H1 (cell line): ENCODE data around the gene PRMT3. TPM values are rescaled to one million over a fixed set of nuclear protein-coding genes. Genes with fewer than 3 reads are reported as not detected.

Experiments
- JUN ChIP-seq: IDR thresholded peaks from 2 replicates; pipeline ENCODE4 v1.6.1; 2011; ENCODE audit warnings: low read depth, mild to moderate bottlenecking, improper control_type of control experiment, low read length
- KDM1A ChIP-seq: fragments of 200-600, 300-600 bp; sonication (generic); IDR thresholded peaks from 2 replicates; pipeline ENCODE4 v1.7.1; 2016; ENCODE audit warnings: mild to moderate bottlenecking, low read length, borderline replicate concordance
- RAD21 ChIP-seq, 2 experiments: IDR thresholded peaks in 1 of 2; conservative IDR thresholded peaks in 1 of 2; 2 replicates each; pipeline ENCODE4 v1.6.1; 2011; ENCODE audit warnings: low read depth in 2 of 2, low read length in 2 of 2, improper control_type of control experiment in 1 of 2, inconsistent platforms in 1 of 2, mild to moderate bottlenecking in 1 of 2, moderate library complexity in 1 of 2
- RBBP5 ChIP-seq: IDR thresholded peaks from 2 replicates; pipeline ENCODE4 v1.7.1; 2012; ENCODE audit warnings: low read depth, mild to moderate bottlenecking, inconsistent platforms, low read length, moderate library complexity, borderline replicate concordance
- SP4 ChIP-seq: IDR thresholded peaks from 2 replicates; pipeline ENCODE4 v1.6.1; 2012; ENCODE audit warnings: low read length, inconsistent platforms
- polyA plus RNA-seq, 7 experiments: library from polyadenylated mRNA; depleted of rRNA in 3 of 7; stranded (reverse) in 5 of 7; unstranded in 2 of 7; fragments of >200 nt in 5 of 7; fragments of 200-250 nt in 2 of 7; gene quantifications; 1 replicate in 5 of 7; 2 replicates in 1 of 7; 4 replicates in 1 of 7; pipeline versions ENCODE4 v1.2.1 to v1.2.3, GENCODE V29; 2011 to 2013; ENCODE audit warnings: missing spikeins in 2 of 7, mixed read lengths in 2 of 7
- total RNA-seq: library from RNA; stranded (reverse); fragmentation: NEBNext Ultra II Directional; extraction: Animal tissue kit (Norgen Biotek cat#: 25700); gene quantifications from 2 replicates; pipeline ENCODE4 v1.2.1, GENCODE V29; 2021
- TF ChIP-seq, protein P1 (sequence below): fragments of 300-600 bp; sonication (generic); IDR thresholded peaks from 2 replicates; pipeline ENCODE4 v1.7.1; 2012; ENCODE audit warnings: low read length, moderate library complexity, mild to moderate bottlenecking, inconsistent platforms; ENCODE audit not compliant: insufficient replicate concordance

Gene PRMT3
- total and polyA plus RNA-seq, 2 of the 8 experiments (the other 6 are each of a cell fraction or from before 2014, with no cell fraction given) = 11.2 to 26.5 TPM

DNA sequence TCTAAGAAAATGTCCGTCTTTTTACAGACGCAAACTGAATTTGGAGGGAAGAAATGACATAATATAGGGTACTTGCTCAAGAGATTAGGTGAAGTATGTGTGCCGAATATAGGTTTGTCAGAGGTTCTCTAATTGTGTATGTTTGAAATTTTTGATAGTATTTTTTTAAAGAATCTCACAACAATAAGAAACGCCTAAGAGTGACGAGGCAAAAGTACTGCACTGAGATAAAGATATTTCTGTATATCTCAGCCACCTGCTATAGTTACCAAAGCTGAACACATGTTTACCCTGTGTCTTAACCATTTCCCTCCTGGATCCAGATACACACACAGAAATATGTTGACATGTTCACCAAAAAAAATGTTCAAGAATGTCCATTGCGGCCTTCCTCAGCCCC lies 92.0 kb downstream of the PRMT3 start (continued):
- TF ChIP-seq, protein P1, sequence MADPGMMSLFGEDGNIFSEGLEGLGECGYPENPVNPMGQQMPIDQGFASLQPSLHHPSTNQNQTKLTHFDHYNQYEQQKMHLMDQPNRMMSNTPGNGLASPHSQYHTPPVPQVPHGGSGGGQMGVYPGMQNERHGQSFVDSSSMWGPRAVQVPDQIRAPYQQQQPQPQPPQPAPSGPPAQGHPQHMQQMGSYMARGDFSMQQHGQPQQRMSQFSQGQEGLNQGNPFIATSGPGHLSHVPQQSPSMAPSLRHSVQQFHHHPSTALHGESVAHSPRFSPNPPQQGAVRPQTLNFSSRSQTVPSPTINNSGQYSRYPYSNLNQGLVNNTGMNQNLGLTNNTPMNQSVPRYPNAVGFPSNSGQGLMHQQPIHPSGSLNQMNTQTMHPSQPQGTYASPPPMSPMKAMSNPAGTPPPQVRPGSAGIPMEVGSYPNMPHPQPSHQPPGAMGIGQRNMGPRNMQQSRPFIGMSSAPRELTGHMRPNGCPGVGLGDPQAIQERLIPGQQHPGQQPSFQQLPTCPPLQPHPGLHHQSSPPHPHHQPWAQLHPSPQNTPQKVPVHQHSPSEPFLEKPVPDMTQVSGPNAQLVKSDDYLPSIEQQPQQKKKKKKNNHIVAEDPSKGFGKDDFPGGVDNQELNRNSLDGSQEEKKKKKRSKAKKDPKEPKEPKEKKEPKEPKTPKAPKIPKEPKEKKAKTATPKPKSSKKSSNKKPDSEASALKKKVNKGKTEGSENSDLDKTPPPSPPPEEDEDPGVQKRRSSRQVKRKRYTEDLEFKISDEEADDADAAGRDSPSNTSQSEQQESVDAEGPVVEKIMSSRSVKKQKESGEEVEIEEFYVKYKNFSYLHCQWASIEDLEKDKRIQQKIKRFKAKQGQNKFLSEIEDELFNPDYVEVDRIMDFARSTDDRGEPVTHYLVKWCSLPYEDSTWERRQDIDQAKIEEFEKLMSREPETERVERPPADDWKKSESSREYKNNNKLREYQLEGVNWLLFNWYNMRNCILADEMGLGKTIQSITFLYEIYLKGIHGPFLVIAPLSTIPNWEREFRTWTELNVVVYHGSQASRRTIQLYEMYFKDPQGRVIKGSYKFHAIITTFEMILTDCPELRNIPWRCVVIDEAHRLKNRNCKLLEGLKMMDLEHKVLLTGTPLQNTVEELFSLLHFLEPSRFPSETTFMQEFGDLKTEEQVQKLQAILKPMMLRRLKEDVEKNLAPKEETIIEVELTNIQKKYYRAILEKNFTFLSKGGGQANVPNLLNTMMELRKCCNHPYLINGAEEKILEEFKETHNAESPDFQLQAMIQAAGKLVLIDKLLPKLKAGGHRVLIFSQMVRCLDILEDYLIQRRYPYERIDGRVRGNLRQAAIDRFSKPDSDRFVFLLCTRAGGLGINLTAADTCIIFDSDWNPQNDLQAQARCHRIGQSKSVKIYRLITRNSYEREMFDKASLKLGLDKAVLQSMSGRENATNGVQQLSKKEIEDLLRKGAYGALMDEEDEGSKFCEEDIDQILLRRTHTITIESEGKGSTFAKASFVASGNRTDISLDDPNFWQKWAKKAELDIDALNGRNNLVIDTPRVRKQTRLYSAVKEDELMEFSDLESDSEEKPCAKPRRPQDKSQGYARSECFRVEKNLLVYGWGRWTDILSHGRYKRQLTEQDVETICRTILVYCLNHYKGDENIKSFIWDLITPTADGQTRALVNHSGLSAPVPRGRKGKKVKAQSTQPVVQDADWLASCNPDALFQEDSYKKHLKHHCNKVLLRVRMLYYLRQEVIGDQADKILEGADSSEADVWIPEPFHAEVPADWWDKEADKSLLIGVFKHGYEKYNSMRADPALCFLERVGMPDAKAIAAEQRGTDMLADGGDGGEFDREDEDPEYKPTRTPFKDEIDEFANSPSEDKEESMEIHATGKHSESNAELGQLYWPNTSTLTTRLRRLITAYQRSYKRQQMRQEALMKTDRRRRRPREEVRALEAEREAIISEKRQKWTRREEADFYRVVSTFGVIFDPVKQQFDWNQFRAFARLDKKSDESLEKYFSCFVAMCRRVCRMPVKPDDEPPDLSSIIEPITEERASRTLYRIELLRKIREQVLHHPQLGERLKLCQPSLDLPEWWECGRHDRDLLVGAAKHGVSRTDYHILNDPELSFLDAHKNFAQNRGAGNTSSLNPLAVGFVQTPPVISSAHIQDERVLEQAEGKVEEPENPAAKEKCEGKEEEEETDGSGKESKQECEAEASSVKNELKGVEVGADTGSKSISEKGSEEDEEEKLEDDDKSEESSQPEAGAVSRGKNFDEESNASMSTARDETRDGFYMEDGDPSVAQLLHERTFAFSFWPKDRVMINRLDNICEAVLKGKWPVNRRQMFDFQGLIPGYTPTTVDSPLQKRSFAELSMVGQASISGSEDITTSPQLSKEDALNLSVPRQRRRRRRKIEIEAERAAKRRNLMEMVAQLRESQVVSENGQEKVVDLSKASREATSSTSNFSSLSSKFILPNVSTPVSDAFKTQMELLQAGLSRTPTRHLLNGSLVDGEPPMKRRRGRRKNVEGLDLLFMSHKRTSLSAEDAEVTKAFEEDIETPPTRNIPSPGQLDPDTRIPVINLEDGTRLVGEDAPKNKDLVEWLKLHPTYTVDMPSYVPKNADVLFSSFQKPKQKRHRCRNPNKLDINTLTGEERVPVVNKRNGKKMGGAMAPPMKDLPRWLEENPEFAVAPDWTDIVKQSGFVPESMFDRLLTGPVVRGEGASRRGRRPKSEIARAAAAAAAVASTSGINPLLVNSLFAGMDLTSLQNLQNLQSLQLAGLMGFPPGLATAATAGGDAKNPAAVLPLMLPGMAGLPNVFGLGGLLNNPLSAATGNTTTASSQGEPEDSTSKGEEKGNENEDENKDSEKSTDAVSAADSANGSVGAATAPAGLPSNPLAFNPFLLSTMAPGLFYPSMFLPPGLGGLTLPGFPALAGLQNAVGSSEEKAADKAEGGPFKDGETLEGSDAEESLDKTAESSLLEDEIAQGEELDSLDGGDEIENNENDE = no peak
- TF ChIP-seq SP4 = no peak
- TF ChIP-seq RAD21 (IDR thresholded peaks at IDR 0.05 in 1 of 2, conservative IDR thresholded peaks at IDR 0.05 in 1 of 2; ENCODE audit: low read depth in 2 of 2, low read length in 2 of 2) = no peak
- no peak for TF ChIP-seq JUN
- no peak for TF ChIP-seq RBBP5
- no peak for TF ChIP-seq KDM1A
- TF ChIP-seq, all 59 proteins: peak for 0
